ENCODE measurements around the gene OR6J1.

The OR6J1 gene

GRCh38 chr14:22614240-22614799, 29.8 kb downstream of the OR6J1 start:
- no peak for TF ChIP-seq CTCF (conservative IDR thresholded peaks at IDR 0.05; ENCODE audit: low read length)
- H3K4me3 ChIP-seq (ENCODE audit: low read length) = no peak overlapping the region
- DNase-seq (ENCODE audit: low read depth) = peak; percentile 99

GRCh38 chr14:22613736-22614239, 30.4 kb downstream of the OR6J1 start:
- no peak overlapping the region for H3K4me3 ChIP-seq (ENCODE audit: low read length)
- TF ChIP-seq CTCF (conservative IDR thresholded peaks at IDR 0.05; ENCODE audit: low read length) = no peak
- no peak for DNase-seq (ENCODE audit: low read depth)

- TF ChIP-seq CTCF (conservative IDR thresholded peaks at IDR 0.05; ENCODE audit: low read length) = peak; percentile 47
- no peak overlapping the region for H3K4me3 ChIP-seq (ENCODE audit: low read length)
- DNase-seq (ENCODE audit: low read depth) = peak; percentile 36
Measured at GRCh38 chr14:22613106-22613695, 31.0 kb downstream of the OR6J1 start.

- no peak overlapping the region for H3K4me3 ChIP-seq (ENCODE audit: low read length)
- TF ChIP-seq CTCF (conservative IDR thresholded peaks at IDR 0.05; ENCODE audit: low read length) = no peak
- peak; percentile 67 for DNase-seq (ENCODE audit: low read depth)
Measured at GRCh38 chr14:22610931-22611330, 33.2 kb downstream of the OR6J1 start.

- DNase-seq (ENCODE audit: low read depth) = peak; percentile 74
- no peak for TF ChIP-seq CTCF (conservative IDR thresholded peaks at IDR 0.05; ENCODE audit: low read length)
- no peak overlapping the region for H3K4me3 ChIP-seq (ENCODE audit: low read length)
Measured at GRCh38 chr14:22607291-22607690, 36.9 kb downstream of the OR6J1 start.

GRCh38 chr14:22606380-22606779, 37.8 kb downstream of the OR6J1 start:
- no peak for DNase-seq (ENCODE audit: low read depth)
- no peak for TF ChIP-seq CTCF (conservative IDR thresholded peaks at IDR 0.05; ENCODE audit: low read length)
- H3K4me3 ChIP-seq (ENCODE audit: low read length) = no peak overlapping the region

GRCh38 chr14:22602862-22603261, 41.3 kb downstream of the OR6J1 start:
- H3K4me3 ChIP-seq (ENCODE audit: low read length) = no peak overlapping the region
- DNase-seq (ENCODE audit: low read depth) = no peak
- no peak for TF ChIP-seq CTCF (conservative IDR thresholded peaks at IDR 0.05; ENCODE audit: low read length)
